Uterus (tissue), 4 donors: ENCODE measurements around the gene IGFL3. TPM values are rescaled to one million over a fixed set of nuclear protein-coding genes. Genes with fewer than 3 reads are reported as not detected.

Experiments
- DNase-seq, 2 donors: peaks; one replicate each; pipeline ENCODE4 v3.0.0-alpha.2; 2019 to 2020
- H3K27ac ChIP-seq, 2 donors: fragments of 200-600 bp; sonication (generic); 1 replicate in 1 of 2; 2 replicates in 1 of 2; pipeline ENCODE4 v1.5.1; 2016 to 2018
- H3K27me3 ChIP-seq, 2 donors: fragments of 200-600 bp; sonication (generic); one replicate each; pipeline ENCODE4 v1.5.1; 2018 to 2019; ENCODE audit warnings: control low read depth in 1 of 2
- H3K36me3 ChIP-seq, 2 donors: fragments of 200-600 bp; sonication (generic); one replicate each; pipeline ENCODE4 v1.5.1; 2019; ENCODE audit warnings: control low read depth in 1 of 2
- H3K4me1 ChIP-seq, 2 donors: fragments of 200-600 bp; sonication (generic); one replicate each; pipeline ENCODE4 v1.5.1; 2018 to 2019; ENCODE audit warnings: control low read depth in 1 of 2
- H3K4me3 ChIP-seq, 2 donors: fragments of 200-600 bp; sonication (generic); 1 replicate in 1 of 2; 2 replicates in 1 of 2; pipeline ENCODE4 v1.5.1; 2018 to 2019; ENCODE audit warnings: mild to moderate bottlenecking in 1 of 2
- H3K9me3 ChIP-seq, 2 donors: fragments of 200-600 bp; sonication (generic); one replicate each; pipeline ENCODE4 v1.5.1; 2019; ENCODE audit warnings: control low read depth in 1 of 2
- POLR2A ChIP-seq, 2 donors: fragments of 450-650 bp; IDR thresholded peaks; one replicate each; pipeline ENCODE4 v1.6.1; 2016; ENCODE audit warnings: antibody characterized with exemption in 2 of 2, mild to moderate bottlenecking in 1 of 2, moderate library complexity in 1 of 2
- intact Hi-C: fragments of 100-400 bp; cut with DNase I; formaldehyde crosslinking; loops from one replicate; pipeline ENCODE4 v1.15.1; 2023; ENCODE audit warnings: low total_unique reads
- total RNA-seq, 4 donors: library from RNA; depleted of rRNA in 3 of 4; stranded (reverse); fragments of >200 nt in 3 of 4; gene quantifications; one replicate each; pipeline versions ENCODE4 v1.1.0 to v1.2.4, GENCODE V29; 2014 to 2023
- TF ChIP-seq, protein P1 (sequence below), 4 experiments: fragments of 200-600 bp in 2 of 4; fragments of 450-650 bp in 2 of 4; sonication (generic) in 2 of 4; IDR thresholded peaks; one replicate each; pipeline ENCODE4 v1.5.1; 2016 to 2019; ENCODE audit warnings: antibody characterized with exemption in 4 of 4, mild to moderate bottlenecking in 2 of 4, moderate library complexity in 1 of 4
- donor health status: DM: yes; HTN: yes; CAD: no.

Gene IGFL3
- total RNA-seq, 4 donors from 2014 or later: not detected

DNA sequence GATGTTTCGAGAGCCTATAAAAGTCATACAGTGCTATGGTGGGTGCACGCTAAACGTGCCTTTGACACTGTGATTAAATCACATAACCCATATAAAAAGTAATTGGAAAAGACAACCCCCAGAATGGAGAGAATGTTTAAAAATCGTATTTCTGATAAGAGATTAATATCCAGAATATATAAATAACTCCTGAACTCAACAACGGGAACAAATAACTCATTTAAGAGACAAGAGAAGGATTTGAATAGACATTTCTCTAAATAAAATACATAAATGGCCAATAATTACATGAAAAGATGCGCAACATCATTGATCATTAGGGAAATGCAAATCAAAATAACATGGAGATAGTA is 46.7 kb downstream of the IGFL3 start:
- no peaks in the 10 kb centered on the region for H3K9me3 ChIP-seq
- H3K27me3 ChIP-seq: peaks cover 0 to 29% of the 10 kb centered on the region in 2 donors
- no peak overlapping the region for H3K4me3 ChIP-seq
- H3K27ac ChIP-seq: no peak overlapping the region
- H3K4me1 ChIP-seq: no peaks in the 10 kb centered on the region
- TF ChIP-seq, protein P1, sequence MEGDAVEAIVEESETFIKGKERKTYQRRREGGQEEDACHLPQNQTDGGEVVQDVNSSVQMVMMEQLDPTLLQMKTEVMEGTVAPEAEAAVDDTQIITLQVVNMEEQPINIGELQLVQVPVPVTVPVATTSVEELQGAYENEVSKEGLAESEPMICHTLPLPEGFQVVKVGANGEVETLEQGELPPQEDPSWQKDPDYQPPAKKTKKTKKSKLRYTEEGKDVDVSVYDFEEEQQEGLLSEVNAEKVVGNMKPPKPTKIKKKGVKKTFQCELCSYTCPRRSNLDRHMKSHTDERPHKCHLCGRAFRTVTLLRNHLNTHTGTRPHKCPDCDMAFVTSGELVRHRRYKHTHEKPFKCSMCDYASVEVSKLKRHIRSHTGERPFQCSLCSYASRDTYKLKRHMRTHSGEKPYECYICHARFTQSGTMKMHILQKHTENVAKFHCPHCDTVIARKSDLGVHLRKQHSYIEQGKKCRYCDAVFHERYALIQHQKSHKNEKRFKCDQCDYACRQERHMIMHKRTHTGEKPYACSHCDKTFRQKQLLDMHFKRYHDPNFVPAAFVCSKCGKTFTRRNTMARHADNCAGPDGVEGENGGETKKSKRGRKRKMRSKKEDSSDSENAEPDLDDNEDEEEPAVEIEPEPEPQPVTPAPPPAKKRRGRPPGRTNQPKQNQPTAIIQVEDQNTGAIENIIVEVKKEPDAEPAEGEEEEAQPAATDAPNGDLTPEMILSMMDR (IDR thresholded peaks at IDR 0.05): no peak
- no peak for TF ChIP-seq POLR2A (IDR thresholded peaks at IDR 0.05)
- intact Hi-C loops: loop anchor here (5.0 kb wide), 1 partner anchor 185 kb away; no protein-coding TSS in a partner anchor
- no peaks in the 10 kb centered on the region for H3K36me3 ChIP-seq
- DNase-seq: no peak

DNA sequence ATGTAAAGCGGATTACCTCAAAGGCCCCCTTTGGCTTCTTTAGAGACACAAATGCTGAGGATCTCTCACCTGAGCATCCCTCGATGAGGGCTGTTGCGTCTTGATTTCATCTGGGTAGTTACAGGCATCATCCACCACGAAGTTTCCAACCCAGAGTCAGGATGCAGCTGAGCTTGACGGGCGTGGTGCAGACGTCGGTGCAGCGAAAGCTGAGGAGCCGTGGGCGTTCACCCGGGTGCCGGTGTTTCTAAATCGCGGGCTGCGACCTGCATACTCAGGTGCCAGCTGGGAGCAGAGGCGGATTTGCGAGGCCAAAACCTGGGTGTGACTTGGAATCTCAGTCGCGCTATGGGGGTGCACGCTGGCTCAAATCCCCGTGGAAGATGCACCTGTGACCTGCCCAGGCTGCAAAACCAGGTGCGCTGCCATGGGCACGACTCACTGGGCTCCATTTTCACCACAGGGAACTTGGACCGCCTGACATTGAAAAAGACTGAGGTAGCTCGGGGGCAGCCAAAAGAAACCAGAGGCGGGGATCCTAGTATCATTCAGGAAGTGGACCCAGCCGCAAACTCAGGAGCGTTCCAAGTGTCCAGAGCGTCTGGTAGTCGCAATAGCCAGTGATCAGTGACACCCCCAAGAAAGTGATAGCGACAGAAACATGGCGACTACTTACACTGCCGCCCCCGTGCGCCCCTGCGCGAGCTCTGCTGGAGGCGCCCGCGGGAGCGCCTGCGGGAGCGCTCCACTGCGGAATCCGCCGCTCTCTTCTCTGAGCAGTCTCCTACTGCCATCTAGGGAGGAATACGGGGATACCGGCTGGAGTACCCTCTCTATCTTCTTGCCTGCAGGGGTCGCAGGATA is 47.3 kb downstream of the IGFL3 start:
- Histone ChIP-seq H3K4me3 (no peak overlapping the region), H3K27me3 (peaks cover 0 to 29% of the 10 kb centered on the region in 2 donors), H3K9me3 (no peaks in the 10 kb centered on the region), H3K4me1 (no peaks in the 10 kb centered on the region), H3K36me3 (no peaks in the 10 kb centered on the region), H3K27ac (no peak overlapping the region)
- TF ChIP-seq, protein P1 (IDR thresholded peaks at IDR 0.05): peak; percentile 50 to 67 (median 60)
- no peak for TF ChIP-seq POLR2A (IDR thresholded peaks at IDR 0.05)
- DNase-seq: peak; percentile 42 to 58
- intact Hi-C loops: loop anchor here (5.0 kb wide), 1 partner anchor 185 kb away; no protein-coding TSS in a partner anchor

GRCh38 chr19:46076031-46076880 is 48.2 kb downstream of the IGFL3 start:
- H3K4me3 ChIP-seq: no peak overlapping the region
- peaks cover 0 to 29% of the 10 kb centered on the region in 2 donors for H3K27me3 ChIP-seq
- H3K27ac ChIP-seq: no peak overlapping the region
- intact Hi-C loops: loop anchor here (5.0 kb wide), 1 partner anchor 186 kb away; no protein-coding TSS in a partner anchor
- no peaks in the 10 kb centered on the region for H3K36me3 ChIP-seq
- no peaks in the 10 kb centered on the region for H3K4me1 ChIP-seq
- TF ChIP-seq, protein P1 (IDR thresholded peaks at IDR 0.05): no peak
- TF ChIP-seq POLR2A (IDR thresholded peaks at IDR 0.05): no peak
- DNase-seq: no peak
- no peaks in the 10 kb centered on the region for H3K9me3 ChIP-seq

GRCh38 chr19:46073268-46073922 is 51.1 kb downstream of the IGFL3 start:
- TF ChIP-seq, protein P1 (IDR thresholded peaks at IDR 0.05): no peak
- TF ChIP-seq POLR2A (IDR thresholded peaks at IDR 0.05): no peak
- H3K27me3 ChIP-seq: peaks cover 0 to 29% of the 10 kb centered on the region in 2 donors

More at GRCh38 chr19:46073268-46073922, 51.1 kb downstream of the IGFL3 start:
- Histone ChIP-seq H3K4me1 (no peaks in the 10 kb centered on the region), H3K27ac (no peak overlapping the region), H3K36me3 (no peaks in the 10 kb centered on the region), H3K4me3 (no peak overlapping the region), H3K9me3 (no peaks in the 10 kb centered on the region)
- no peak for DNase-seq
- intact Hi-C loops: no loop called here

Other genes with a start within 250 kb of the IGFL3 start
- 10 to 100 TPM in 3 of 4 donors, 1 to 10 TPM in 1; 8.2 to 38.4 (median 23.3) TPM for gene IRF2BP1, start 238.5 kb downstream of the IGFL3 start, total RNA-seq
- gene MYPOP, start 222.1 kb downstream of the IGFL3 start, total RNA-seq: 10 to 100 TPM in 1 of 4 donors, 1 to 10 TPM in 2, under 1 TPM in 1; 0.62 to 13.2 (median 2.8) TPM
- not detected for gene NANOS2, start 209.9 kb downstream of the IGFL3 start, total RNA-seq
- gene NOVA2, start 150.8 kb downstream of the IGFL3 start, total RNA-seq: 10 to 100 TPM in 1 of 4 donors, 1 to 10 TPM in 3; 1.5 to 17.6 (median 2.4) TPM
- 10 to 100 TPM in 2 of 4 donors, 1 to 10 TPM in 2; 1.2 to 21.5 (median 10.1) TPM for gene CCDC61, start 129.2 kb downstream of the IGFL3 start, total RNA-seq
- gene PGLYRP1, start 101.6 kb downstream of the IGFL3 start, total RNA-seq: not detected
- not detected for gene IGFL4, start 83.7 kb downstream of the IGFL3 start, total RNA-seq
- under 1 TPM in 1 of 4 donors, not detected in 3; 0.61 TPM for gene IGFL2, start 23.6 kb upstream of the IGFL3 start, total RNA-seq
- not detected for gene IGFL1, start 105.1 kb upstream of the IGFL3 start, total RNA-seq
- gene HIF3A, start 172.4 kb upstream of the IGFL3 start, total RNA-seq: 100 to 1,000 TPM in 2 of 4 donors, 10 to 100 TPM in 2; 21.5 to 212 (median 103) TPM
- gene PPP5C, start 222.4 kb upstream of the IGFL3 start, total RNA-seq: 10 to 100 TPM; 26.1 to 92.3 (median 62.5) TPM